GM10248 (cell line): ENCODE results near the gene EML3.

Experiments used
- CTCF ChIA-PET: fragments of 300-600 bp; sonication (Branson Sonifier 250); formaldehyde crosslinking; extraction: SDS; loops from one replicate; lab custom pipeline; 2021; ENCODE audit warnings: antibody characterized with exemption; lab: Yijun Ruan, JAX
- POLR2A ChIA-PET: fragments of 350-650 bp; sonication (Branson Sonifier 250); formaldehyde crosslinking; extraction: SDS; loops from one replicate; lab custom pipeline; 2020; ENCODE audit warnings: antibody characterized with exemption; lab: Yijun Ruan, JAX
- DNase-seq: peaks from one replicate; pipeline ENCODE4 v3.0.0; 2012; ENCODE audit errors: extremely low spot score
- CTCF ChIP-seq: IDR thresholded peaks from 2 replicates; pipeline ENCODE4 v1.5.1; 2012; ENCODE audit warnings: mild to moderate bottlenecking, low read depth; ENCODE audit errors: extremely low read depth, missing control alignments, control extremely low read depth

Gene EML3

DNA sequence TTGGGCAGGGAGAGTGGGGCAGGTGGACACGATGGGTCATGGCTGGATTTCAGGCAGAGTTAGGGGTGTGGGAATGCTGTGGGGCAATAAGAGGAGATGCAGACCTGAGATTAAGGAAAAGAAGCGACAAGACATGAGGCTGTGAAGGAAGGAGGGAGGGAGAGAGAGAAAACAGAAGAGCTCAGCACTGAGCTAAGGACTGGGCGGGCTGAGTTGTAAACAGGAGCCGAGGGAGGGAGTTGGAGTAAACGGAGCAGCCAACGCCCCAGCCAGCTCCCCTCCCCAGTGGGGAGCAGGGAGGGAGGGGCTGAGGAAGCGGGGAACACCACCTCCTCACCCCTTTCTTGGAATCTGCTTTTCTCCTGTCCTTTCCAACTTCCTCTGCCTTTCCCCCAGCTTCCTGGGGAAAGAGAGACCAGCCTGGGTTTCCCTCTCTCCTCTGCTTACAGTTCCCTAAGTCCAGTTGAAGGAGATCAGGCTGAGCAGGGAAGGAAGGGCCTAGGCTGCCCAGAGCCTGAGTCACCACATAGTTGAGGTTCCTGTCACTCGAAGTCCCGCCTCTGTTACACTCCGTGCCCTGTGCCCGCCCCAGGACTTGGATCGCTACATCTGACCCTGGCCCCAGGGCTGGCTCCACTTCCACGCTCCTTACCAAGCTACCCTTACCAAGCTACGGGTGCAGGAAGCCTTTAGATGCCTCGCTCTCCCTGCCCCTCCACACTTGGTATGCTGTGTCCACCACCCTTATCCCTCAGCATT, 59.3 kb downstream of the EML3 start:
- DNase-seq: no peak
- ChIA-PET CTCF (interaction anchor here (0.8 to 13.0 kb wide), 6 partner anchors 9 to 158 kb away, joined by 3 to 247 read pairs (median 4); partner anchors contain the start of genes AHNAK and TUT1), POLR2A (interaction anchor here (0.7 to 2.6 kb wide), 6 partner anchors 16 to 112 kb away, joined by 3 to 8 read pairs (median 4); partner anchors contain the start of genes C11orf98, CSKMT, EEF1G and MTA2)

DNA sequence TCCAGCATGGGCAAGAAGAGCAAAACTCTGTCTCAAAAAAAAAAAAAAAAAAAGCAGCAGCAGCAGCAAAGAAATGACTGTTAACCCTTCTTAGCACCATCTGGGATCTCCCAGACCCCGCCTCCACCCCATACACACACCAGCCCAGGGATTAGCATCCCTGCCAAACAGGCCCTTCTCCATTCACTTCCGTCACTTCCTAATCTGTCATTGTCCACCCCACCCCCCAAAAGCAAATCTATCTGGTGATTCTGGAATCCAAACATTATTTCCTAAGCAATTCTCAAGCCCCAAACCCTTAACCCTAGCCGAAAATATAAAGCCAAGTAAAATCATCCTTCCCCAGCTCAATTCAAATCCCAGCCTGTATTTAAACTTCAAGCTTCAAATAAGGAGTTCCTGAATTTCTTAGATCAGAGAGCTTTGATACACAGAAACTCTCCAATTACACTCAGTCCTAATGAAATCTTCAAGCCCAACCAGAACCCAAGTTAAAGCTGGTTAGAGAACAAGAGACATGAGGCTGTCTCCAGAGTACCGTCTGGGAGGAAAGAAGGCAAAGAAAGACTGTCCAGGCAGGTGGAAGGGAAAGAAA, 60.0 kb downstream of the EML3 start:
- ChIA-PET CTCF (interaction anchor here (1.5 to 13.0 kb wide), 6 partner anchors 9 to 234 kb away, joined by 3 to 247 read pairs (median 6); partner anchors contain the start of genes AHNAK and TUT1), POLR2A (interaction anchor here (0.7 to 2.6 kb wide), 7 partner anchors 18 to 288 kb away, joined by 3 to 8 read pairs (median 4); partner anchors contain the start of genes C11orf98, CSKMT, EEF1G and TUT1)
- TF ChIP-seq CTCF: no peak
- no peak for DNase-seq

More for the DNA sequence above, 59.3 kb downstream of the EML3 start:
- no peak for TF ChIP-seq CTCF
